Calu3 (cell line): Measurements from ENCODE around the gene CCDC198. TPM values are rescaled to one million over a fixed set of nuclear protein-coding genes. Genes with fewer than 3 reads are reported as not detected.

Experiments
- BruUV-seq: library from RNA; stranded (reverse); fragments of 400-500 nt; replicated peaks from 2 replicates; lab custom pipeline; 2021; lab: Mats Ljungman, UMichigan
- CTCF ChIA-PET: fragments of 300-600 bp; sonication (Branson Sonifier 250); formaldehyde crosslinking; loops from one replicate; lab custom pipeline; 2022; ENCODE audit warnings: antibody characterized with exemption; lab: Charles Lee
- DNase-seq: peaks from one replicate; pipeline ENCODE4 v3.0.0; 2022
- H3K27ac Mint-ChIP-seq: one replicate; pipeline ENCODE4 v1.8.0; 2022; ENCODE audit warnings: mixed read lengths; ENCODE audit not compliant: unreplicated experiment
- H3K27me3 Mint-ChIP-seq: one replicate; pipeline ENCODE4 v1.8.0; 2022; ENCODE audit warnings: mixed read lengths; ENCODE audit not compliant: unreplicated experiment
- H3K36me3 Mint-ChIP-seq: one replicate; pipeline ENCODE4 v1.8.0; 2022; ENCODE audit warnings: mild to moderate bottlenecking, moderate library complexity, mixed read lengths; ENCODE audit not compliant: insufficient read depth, unreplicated experiment
- H3K4me1 Mint-ChIP-seq: one replicate; pipeline ENCODE4 v1.8.0; 2022; ENCODE audit warnings: mild to moderate bottlenecking, low read depth, mixed read lengths; ENCODE audit not compliant: unreplicated experiment
- H3K4me3 Mint-ChIP-seq: one replicate; pipeline ENCODE4 v1.8.0; 2022; ENCODE audit warnings: mild to moderate bottlenecking, low read depth, moderate library complexity, mixed read lengths; ENCODE audit not compliant: unreplicated experiment
- H3K9me3 Mint-ChIP-seq: one replicate; pipeline ENCODE4 v1.8.0; 2022; ENCODE audit warnings: low read depth, mixed read lengths; ENCODE audit not compliant: unreplicated experiment
- intact Hi-C: fragments of 100-400 bp; cut with micrococcal nuclease; formaldehyde crosslinking; loops from one replicate; pipeline ENCODE4 v1.10.0; 2022; ENCODE audit not compliant: unreplicated experiment
- total RNA-seq: library from RNA; stranded (reverse); gene quantifications from 2 replicates; pipeline ENCODE4 v1.2.3, GENCODE V29; 2022
- TF ChIP-seq, protein P1 (sequence below): fragments of 200-600 bp; IDR thresholded peaks from one replicate; pipeline ENCODE4 v1.8.0; 2022; ENCODE audit warnings: antibody characterized with exemption; ENCODE audit not compliant: unreplicated experiment

CCDC198 gene
- total RNA-seq, 1 experiment from 2014 or later = 58.7 TPM

GRCh38 chr14:57519043-57519442, 25.4 kb upstream of the CCDC198 start:
- H3K9me3 Mint-ChIP-seq = peaks cover 2% of the 10 kb centered on the region
- intact Hi-C loops = no loop called here

GRCh38 chr14:57512220-57512619, 18.6 kb upstream of the CCDC198 start:
- CTCF ChIA-PET = interaction anchor here (1.3 kb wide), 1 partner anchor 18 kb away, joined by 3 read pairs; the partner anchor contains the start of gene CCDC198
- Mint-ChIP-seq H3K4me1 (no peaks in the 10 kb centered on the region), H3K27me3 (no peaks in the 10 kb centered on the region), H3K27ac (no peak overlapping the region), H3K36me3 (no peaks in the 10 kb centered on the region), H3K4me3 (no peak overlapping the region), H3K9me3 (no peaks in the 10 kb centered on the region)
- no peak for DNase-seq
- no TSS peak for BruUV-seq
- intact Hi-C loops = no loop called here
- TF ChIP-seq, protein P1, sequence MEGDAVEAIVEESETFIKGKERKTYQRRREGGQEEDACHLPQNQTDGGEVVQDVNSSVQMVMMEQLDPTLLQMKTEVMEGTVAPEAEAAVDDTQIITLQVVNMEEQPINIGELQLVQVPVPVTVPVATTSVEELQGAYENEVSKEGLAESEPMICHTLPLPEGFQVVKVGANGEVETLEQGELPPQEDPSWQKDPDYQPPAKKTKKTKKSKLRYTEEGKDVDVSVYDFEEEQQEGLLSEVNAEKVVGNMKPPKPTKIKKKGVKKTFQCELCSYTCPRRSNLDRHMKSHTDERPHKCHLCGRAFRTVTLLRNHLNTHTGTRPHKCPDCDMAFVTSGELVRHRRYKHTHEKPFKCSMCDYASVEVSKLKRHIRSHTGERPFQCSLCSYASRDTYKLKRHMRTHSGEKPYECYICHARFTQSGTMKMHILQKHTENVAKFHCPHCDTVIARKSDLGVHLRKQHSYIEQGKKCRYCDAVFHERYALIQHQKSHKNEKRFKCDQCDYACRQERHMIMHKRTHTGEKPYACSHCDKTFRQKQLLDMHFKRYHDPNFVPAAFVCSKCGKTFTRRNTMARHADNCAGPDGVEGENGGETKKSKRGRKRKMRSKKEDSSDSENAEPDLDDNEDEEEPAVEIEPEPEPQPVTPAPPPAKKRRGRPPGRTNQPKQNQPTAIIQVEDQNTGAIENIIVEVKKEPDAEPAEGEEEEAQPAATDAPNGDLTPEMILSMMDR = no peak

More at GRCh38 chr14:57519043-57519442, 25.4 kb upstream of the CCDC198 start:
- no peak for DNase-seq
- CTCF ChIA-PET = no interaction called here
- Mint-ChIP-seq H3K36me3 (no peaks in the 10 kb centered on the region), H3K27me3 (no peaks in the 10 kb centered on the region), H3K27ac (no peak overlapping the region), H3K4me3 (no peak overlapping the region), H3K4me1 (no peaks in the 10 kb centered on the region)
- no TSS peak for BruUV-seq
- TF ChIP-seq, protein P1 = no peak

DNA sequence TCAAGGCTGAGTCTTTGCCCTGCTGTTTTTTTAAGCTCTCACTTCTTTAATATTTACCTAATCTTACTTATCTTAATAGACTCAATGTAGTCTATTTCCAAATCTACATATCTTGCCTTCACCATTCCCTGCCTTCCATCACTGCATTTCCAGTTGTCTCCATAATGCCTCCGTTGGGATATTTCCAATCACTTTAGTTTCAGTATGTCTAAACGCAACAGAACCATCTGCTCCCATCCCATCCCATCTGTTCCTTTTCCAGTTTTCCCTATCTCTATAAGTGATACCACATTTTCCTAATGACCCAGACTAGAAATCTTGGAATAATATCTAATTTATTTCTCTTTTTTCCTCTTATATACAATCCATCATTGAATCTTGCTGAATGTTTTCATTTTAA, 15.1 kb upstream of the CCDC198 start:
- TF ChIP-seq, protein P1 = no peak
- intact Hi-C loops = no loop called here
- Mint-ChIP-seq H3K36me3 (no peaks in the 10 kb centered on the region), H3K27ac (no peak overlapping the region), H3K4me3 (no peak overlapping the region), H3K9me3 (no peaks in the 10 kb centered on the region), H3K27me3 (no peaks in the 10 kb centered on the region), H3K4me1 (no peaks in the 10 kb centered on the region)
- CTCF ChIA-PET = no interaction called here
- no TSS peak for BruUV-seq
- no peak for DNase-seq

- Mint-ChIP-seq H3K9me3 (no peaks in the 10 kb centered on the region), H3K36me3 (no peaks in the 10 kb centered on the region), H3K27me3 (no peaks in the 10 kb centered on the region), H3K4me3 (no peak overlapping the region), H3K4me1 (peaks cover 17% of the 10 kb centered on the region), H3K27ac (no peak overlapping the region)
- intact Hi-C loops = no loop called here
- no TSS peak for BruUV-seq
- TF ChIP-seq, protein P1 = no peak
- CTCF ChIA-PET = no interaction called here
- DNase-seq = no peak
Measured at GRCh38 chr14:57502586-57503254, 9.1 kb upstream of the CCDC198 start.
